Endometrial microvascular endothelial cells (primary cell): Measurements from ENCODE around the gene BMI1. TPM values are rescaled to one million over a fixed set of nuclear protein-coding genes. Genes with fewer than 3 reads are reported as not detected.

ENCODE experiments used
- in situ Hi-C: cut with HindIII; loops from 2 replicates; pipeline ENCODE4 v1.10.0; 2017; ENCODE audit warnings: low sequenced_read_pairs, low pct_unique_long_range_greater_than_20kb; ENCODE audit errors: inconsistent ontology term
- total RNA-seq: library from RNA; depleted of rRNA; stranded (reverse); fragments of >200 nt; gene quantifications from one replicate; pipeline ENCODE4 v1.2.3, GENCODE V29; 2015; ENCODE audit errors: inconsistent ontology term

BMI1 gene
- total RNA-seq, 1 donor from 2014 or later: 24.3 TPM

- in situ Hi-C loops: loop anchor here (10.0 kb wide), 1 partner anchor 93 kb away; no protein-coding TSS in a partner anchor
Measured at GRCh38 chr10:22317771-22318565, 2.9 kb upstream of the BMI1 start.

- in situ Hi-C loops: loop anchor here (10.0 kb wide), 1 partner anchor 94 kb away; no protein-coding TSS in a partner anchor
Measured at GRCh38 chr10:22318772-22319171, 2.1 kb upstream of the BMI1 start.

- in situ Hi-C loops: loop anchor here (10.0 kb wide), 1 partner anchor 95 kb away; no protein-coding TSS in a partner anchor
Measured at GRCh38 chr10:22319547-22319979, 1.3 kb upstream of the BMI1 start.

- in situ Hi-C loops: loop anchor here (10.0 kb wide), 1 partner anchor 95 kb away; no protein-coding TSS in a partner anchor
Measured at GRCh38 chr10:22319980-22320558, 830 bp upstream of the BMI1 start.

- in situ Hi-C loops: no loop called here
Measured at GRCh38 chr10:22321156-22321923, 441 bp downstream of the BMI1 start.

- in situ Hi-C loops: no loop called here
Measured at GRCh38 chr10:22321924-22322640, 1.2 kb downstream of the BMI1 start.

- in situ Hi-C loops: no loop called here
Measured at GRCh38 chr10:22322641-22323160, 1.8 kb downstream of the BMI1 start.

GRCh38 chr10:22323538-22324305 is 2.8 kb downstream of the BMI1 start:
- in situ Hi-C loops: no loop called here

GRCh38 chr10:22324413-22324812 is 3.5 kb downstream of the BMI1 start:
- in situ Hi-C loops: no loop called here

- in situ Hi-C loops: no loop called here
Measured at GRCh38 chr10:22324893-22325271, 4.0 kb downstream of the BMI1 start.

- in situ Hi-C loops: no loop called here
Measured at GRCh38 chr10:22325272-22326144, 4.6 kb downstream of the BMI1 start.

GRCh38 chr10:22326145-22326702 is 5.3 kb downstream of the BMI1 start:
- in situ Hi-C loops: no loop called here

- in situ Hi-C loops: no loop called here
Measured at GRCh38 chr10:22329150-22329549, 8.3 kb downstream of the BMI1 start.

GRCh38 chr10:22332116-22332692 is 11.3 kb downstream of the BMI1 start:
- in situ Hi-C loops: no loop called here

GRCh38 chr10:22333167-22333974 is 12.5 kb downstream of the BMI1 start:
- in situ Hi-C loops: no loop called here

- in situ Hi-C loops: no loop called here
Measured at GRCh38 chr10:22333975-22334282, 13.0 kb downstream of the BMI1 start.
